HG03280 (cell line): ENCODE data around the gene RECK.
"Not testable (repeated sequence)": the region's sequence is repeated elsewhere in the genome, so short reads cannot be mapped to it uniquely, and the experiment has no call there.

Experiments
- ATAC-seq: cut with Tn5 transposase; IDR thresholded peaks from one replicate; pipeline ENCODE4 v1.9.1; 2021; ENCODE audit warnings: mild to moderate bottlenecking, moderate library complexity; ENCODE audit not compliant: unreplicated experiment

Gene RECK

DNA sequence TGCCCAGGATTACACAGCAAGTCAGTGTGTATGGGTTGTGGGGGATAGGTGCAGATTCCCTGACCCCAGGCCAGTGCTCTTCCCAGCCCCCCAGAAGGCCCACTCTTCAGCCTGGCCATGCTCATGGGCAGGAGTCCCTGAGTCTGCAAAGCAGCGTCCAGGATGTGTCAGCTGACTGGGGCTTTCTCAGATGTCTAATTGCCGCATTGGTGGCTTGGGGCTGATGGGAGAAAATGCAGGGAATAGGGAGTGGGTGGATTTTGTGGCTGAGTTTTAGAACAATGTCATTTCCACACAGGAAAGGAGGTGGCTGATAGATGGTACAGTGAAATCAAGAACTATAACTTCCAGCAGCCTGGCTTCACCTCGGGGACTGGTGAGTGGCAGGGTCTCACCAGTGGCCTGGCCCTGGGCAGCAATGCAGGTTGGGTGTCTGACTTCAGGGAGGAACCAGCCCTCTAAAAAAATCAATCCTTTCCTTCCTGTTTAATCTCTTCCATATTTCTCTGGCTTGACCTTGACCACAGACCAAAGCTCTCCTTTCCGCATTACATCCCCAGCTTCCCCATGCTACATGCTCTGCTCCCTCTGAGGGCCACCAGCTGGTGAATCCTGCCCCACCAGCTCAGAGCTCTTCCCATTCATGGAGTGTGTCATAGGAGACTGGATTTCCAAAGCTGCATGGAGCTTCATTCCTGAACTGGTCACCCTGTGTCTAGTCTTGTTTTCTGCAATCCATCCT is 114.0 kb downstream of the RECK start:
- no peak for ATAC-seq

DNA sequence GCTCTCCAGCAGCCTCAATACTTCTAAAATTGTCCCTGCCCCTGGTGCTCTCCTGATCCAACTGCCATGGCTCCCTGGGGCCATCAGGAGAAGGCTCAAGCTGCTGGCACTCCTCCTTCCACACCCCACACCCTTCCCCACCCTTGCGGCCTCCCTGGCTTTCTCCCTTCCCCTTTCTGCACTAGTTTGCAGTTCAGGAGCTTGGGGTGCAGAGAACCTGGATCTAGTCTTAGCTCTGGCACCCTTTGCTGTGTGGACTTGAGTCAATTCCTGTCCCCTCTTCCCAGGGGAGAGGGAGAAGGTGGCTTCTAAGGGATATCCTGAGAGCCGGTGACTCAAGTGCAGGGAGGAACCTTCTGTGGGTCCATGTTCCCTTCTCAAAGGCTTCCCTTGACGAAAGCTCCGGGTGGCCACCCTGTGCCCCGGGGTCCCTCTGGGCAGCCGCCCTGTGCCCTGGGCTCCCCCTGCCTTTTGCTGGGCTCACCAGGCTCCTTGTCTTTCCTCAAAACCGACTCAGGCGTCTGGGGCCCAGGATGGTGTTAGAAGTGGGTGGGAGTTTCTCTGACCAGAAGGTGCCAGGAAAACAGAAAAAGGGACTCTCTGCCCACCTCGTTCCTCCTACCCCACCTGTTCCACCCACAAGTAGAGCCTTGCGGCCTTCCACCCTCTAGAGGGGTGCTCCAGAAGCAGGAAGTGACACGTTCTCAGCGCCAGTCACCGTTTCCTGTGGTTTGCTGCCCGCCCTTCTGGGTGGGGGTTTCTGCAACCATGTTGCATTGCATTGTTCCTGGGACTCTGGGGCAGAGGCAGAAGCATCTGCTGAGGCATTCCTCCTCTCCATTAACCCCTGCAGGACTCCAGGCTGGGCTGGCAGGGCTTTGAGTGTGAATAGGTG is 114.8 kb downstream of the RECK start:
- ATAC-seq = peak; percentile 82

- ATAC-seq = no peak
These were observed 116.2 kb downstream of the RECK start for GRCh38 chr9:36152741-36153438.

DNA sequence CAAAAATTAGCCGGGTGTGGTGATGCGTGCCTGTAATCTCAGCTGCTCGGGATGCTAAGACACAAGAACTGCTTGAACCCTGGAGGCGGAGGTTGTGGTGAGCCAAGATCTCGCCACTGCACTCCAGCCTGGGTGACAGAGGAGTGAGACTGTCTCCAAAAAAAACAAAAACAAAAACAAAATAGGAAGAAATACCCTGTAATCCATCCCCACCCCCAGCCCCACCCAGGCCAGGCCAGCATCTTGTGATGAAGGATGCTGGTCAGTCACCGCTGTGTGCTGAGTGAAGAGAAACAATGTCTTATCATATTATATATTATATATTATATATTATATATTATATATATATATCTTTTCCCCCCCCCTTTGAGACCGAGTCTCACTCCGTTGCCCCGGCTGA is 117.0 kb downstream of the RECK start:
- no peak for ATAC-seq

- no peak for ATAC-seq
These were observed 117.7 kb downstream of the RECK start for GRCh38 chr9:36154331-36154952.

DNA sequence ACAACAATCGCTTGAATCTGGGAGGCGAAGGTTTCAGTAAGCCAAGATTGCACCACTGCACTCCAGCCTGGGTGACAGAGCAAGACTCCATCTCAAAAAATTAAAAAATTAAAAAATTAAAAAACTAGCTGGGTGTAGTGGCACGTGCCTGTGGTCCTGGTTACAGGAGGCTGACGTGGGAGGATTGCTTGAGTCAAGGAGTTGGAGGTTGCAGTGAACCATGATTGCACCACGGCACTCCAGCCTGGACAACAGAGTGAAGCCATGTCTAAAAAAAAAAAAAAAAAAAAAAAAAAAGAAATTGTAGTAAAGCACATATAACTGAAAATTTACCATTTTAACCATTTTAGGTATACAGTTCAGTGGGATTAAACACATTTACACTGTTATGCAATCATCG is 119.4 kb downstream of the RECK start:
- ATAC-seq = no peak

GRCh38 chr9:36158122-36158521 is 121.4 kb downstream of the RECK start:
- no peak for ATAC-seq

GRCh38 chr9:36158917-36159316 is 122.2 kb downstream of the RECK start:
- ATAC-seq = no peak

DNA sequence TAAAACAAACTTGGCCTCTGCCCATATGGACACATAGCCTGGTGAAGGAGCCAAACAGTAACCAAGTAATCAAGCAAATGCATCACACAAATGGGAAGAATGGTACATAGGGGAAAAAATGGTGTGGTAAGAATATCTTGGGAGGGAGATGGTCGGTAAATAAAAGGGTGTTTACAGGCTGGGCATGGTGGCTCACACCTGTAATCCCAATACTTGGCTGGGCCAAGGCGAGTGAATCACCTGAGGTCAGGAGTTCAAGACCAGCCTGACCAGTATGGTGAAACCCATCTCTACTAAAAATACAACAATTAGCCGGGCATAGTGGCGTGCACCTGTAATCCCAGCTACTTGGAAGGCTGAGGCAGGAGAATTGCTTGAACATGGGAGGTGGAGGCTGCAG is 122.8 kb downstream of the RECK start:
- not testable (repeated sequence) for ATAC-seq

DNA sequence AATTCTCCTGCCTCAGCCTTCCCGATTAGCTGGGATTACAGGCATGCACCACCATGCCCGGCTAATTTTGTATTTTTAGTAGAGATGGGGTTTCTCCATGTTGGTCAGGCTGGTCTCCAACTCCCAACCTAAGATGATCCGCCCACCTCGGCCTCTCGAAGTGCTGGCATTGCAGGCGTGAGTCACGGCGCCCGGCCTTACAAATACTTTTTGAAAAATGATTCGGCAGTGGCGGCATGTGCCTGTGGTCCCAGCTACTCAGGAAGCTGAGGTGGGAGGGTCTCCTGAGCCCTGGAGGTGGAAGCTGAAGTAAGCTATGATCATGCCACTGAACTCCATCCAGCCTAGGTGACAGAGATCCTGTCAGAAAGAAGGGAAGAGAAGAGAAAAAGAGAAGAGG is 123.4 kb downstream of the RECK start:
- not testable (repeated sequence) for ATAC-seq

- ATAC-seq = no peak
These were observed 124.5 kb downstream of the RECK start for GRCh38 chr9:36161187-36161586.

- ATAC-seq = no peak
These were observed 125.6 kb downstream of the RECK start for GRCh38 chr9:36162211-36162738.

- ATAC-seq = no peak
These were observed 126.5 kb downstream of the RECK start for GRCh38 chr9:36163049-36163785.

DNA sequence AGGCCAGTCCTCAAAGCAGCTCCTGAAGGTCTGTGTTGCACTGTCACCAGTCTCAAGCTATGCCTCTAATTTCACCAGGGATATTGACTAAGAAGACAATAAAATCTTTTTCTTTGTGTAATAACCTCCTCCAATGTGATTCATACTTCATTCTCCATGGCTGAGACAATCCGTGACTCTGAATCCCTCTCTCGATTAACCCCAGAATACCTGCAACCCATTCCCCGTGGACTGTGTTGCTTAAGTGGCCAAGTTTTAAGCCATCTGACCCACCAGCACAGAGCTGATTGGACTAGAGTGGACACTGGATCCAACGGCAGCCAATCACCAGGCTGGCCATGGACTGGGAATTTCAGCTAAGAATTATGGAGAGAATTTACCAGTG is 127.1 kb downstream of the RECK start:
- no peak for ATAC-seq

GRCh38 chr9:36164372-36164771 is 127.7 kb downstream of the RECK start:
- ATAC-seq = no peak

GRCh38 chr9:36164989-36165388 is 128.3 kb downstream of the RECK start:
- no peak for ATAC-seq

- ATAC-seq = no peak
These were observed 129.1 kb downstream of the RECK start for GRCh38 chr9:36165826-36166167.

- peak; percentile 91 for ATAC-seq
These were observed 129.6 kb downstream of the RECK start for GRCh38 chr9:36166168-36166927.

DNA sequence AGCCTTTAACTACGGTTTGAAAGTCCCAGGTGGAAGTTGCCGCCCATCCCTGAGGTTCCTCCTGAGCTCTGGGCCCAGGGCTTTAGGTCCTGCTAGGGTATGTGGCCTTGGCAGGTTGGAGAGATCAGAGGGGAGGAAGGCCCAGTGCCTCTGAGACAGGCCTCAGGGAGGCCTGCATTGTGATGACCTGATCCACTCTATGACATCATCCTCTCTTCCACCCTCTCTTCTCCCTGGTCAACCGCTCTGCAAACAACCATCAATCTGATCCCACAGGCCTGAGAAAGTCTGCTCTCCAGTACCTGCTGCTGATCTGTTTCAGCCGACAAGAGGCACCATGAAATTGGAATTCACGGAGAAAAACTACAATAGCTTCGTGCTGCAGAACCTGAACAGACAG is 132.5 kb downstream of the RECK start, which contains the start of gene CCIN:
Gene CCIN (plus strand): TSS at position 223 of the 400 bp plus-strand sequence. CDS start 115 bp downstream, at position 338.
- no peak for ATAC-seq
